GM12872 (cell line): ENCODE data around the gene GPR152.

ENCODE experiments used
- TF ChIP-seq, protein P1 (sequence below): IDR thresholded peaks from 3 replicates; pipeline ENCODE4 v1.5.1; 2011; ENCODE audit warnings: low read depth, mild to moderate bottlenecking, low read length, moderate library complexity; ENCODE audit not compliant: insufficient read depth

GPR152 gene

GRCh38 chr11:67433536-67434394, 18.8 kb downstream of the GPR152 start:
- TF ChIP-seq, protein P1, sequence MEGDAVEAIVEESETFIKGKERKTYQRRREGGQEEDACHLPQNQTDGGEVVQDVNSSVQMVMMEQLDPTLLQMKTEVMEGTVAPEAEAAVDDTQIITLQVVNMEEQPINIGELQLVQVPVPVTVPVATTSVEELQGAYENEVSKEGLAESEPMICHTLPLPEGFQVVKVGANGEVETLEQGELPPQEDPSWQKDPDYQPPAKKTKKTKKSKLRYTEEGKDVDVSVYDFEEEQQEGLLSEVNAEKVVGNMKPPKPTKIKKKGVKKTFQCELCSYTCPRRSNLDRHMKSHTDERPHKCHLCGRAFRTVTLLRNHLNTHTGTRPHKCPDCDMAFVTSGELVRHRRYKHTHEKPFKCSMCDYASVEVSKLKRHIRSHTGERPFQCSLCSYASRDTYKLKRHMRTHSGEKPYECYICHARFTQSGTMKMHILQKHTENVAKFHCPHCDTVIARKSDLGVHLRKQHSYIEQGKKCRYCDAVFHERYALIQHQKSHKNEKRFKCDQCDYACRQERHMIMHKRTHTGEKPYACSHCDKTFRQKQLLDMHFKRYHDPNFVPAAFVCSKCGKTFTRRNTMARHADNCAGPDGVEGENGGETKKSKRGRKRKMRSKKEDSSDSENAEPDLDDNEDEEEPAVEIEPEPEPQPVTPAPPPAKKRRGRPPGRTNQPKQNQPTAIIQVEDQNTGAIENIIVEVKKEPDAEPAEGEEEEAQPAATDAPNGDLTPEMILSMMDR: no peak

GRCh38 chr11:67432655-67433349, 19.7 kb downstream of the GPR152 start:
- TF ChIP-seq, protein P1: no peak

- TF ChIP-seq, protein P1: no peak
Measured at GRCh38 chr11:67431346-67432249, 20.9 kb downstream of the GPR152 start.

- TF ChIP-seq, protein P1: no peak
Measured at GRCh38 chr11:67429722-67430121, 22.8 kb downstream of the GPR152 start.

DNA sequence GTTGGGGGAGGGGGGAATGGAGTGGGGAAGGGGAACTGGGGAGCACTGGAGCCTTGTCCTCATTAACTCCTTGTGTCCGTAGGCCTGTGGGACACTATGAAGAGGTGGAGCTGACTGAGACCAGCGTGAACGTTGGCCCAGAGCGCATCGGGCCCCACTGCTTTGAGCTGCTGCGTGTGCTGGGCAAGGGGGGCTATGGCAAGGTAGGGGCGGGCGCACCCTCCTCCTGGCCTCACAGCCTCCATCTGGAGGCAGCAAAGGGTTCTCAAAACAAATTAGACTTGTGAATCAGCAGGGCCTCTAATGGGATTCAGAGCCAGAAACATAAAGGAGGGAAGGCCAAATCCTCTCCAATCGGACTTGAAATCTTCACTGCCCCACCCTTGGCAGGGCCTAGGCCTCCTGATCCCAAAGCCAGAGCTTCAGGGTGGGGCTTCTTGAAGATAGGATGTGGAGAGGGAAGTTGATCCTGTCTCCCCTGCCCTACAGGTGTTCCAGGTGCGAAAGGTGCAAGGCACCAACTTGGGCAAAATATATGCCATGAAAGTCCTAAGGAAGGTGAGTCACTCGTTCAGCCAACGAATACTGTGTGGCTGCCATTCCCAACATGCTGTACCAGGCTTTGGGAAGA, 23.4 kb downstream of the GPR152 start:
- TF ChIP-seq, protein P1: no peak

GRCh38 chr11:67428052-67429001, 24.2 kb downstream of the GPR152 start, which contains the start of gene RPS6KB2:
Gene RPS6KB2, plus strand, starts transcription at chr11:67428494. Its CDS starts 52 bp downstream, at chr11:67428546.
- TF ChIP-seq, protein P1: no peak
